Kidney (tissue), 14 donors: ENCODE results near the gene FAU. TPM values are rescaled to one million over a fixed set of nuclear protein-coding genes. Genes with fewer than 3 reads are reported as not detected.

Experiments used
- DNase-seq, 5 donors: peaks; one replicate each; pipeline ENCODE4 v3.0.0-alpha.2; 2013 to 2020
- FAIRE-seq: peaks from 2 replicates; lab custom pipeline; 2012; peaks lifted over from hg19 to GRCh38; lab: Jason Lieb, UNC
- H3K27ac ChIP-seq, 2 donors: one replicate each; pipeline ENCODE4 v1.7.0; 2013; ENCODE audit warnings: low read depth in 2 of 2, low read length in 2 of 2, inconsistent platforms in 1 of 2
- H3K27me3 ChIP-seq: one replicate; pipeline ENCODE4 v1.7.1; 2013; ENCODE audit warnings: low read length, inconsistent platforms; ENCODE audit not compliant: control insufficient read depth, insufficient read depth
- H3K36me3 ChIP-seq, 3 donors: one replicate each; pipeline versions ENCODE4 v1.7.0 to v1.7.1; 2013; ENCODE audit warnings: low read length in 3 of 3, control low read depth in 1 of 3, inconsistent platforms in 1 of 3; ENCODE audit not compliant: insufficient read depth in 3 of 3, control insufficient read depth in 2 of 3
- H3K4me1 ChIP-seq, 3 donors: one replicate each; pipeline versions ENCODE4 v1.7.0 to v1.7.1; 2013; ENCODE audit warnings: low read length in 3 of 3, inconsistent platforms in 1 of 3, low read depth in 1 of 3; ENCODE audit not compliant: control insufficient read depth in 2 of 3, insufficient read depth in 2 of 3
- H3K4me3 ChIP-seq, 3 donors: one replicate each; pipeline versions ENCODE4 v1.7.0 to v1.8.1; 2013; ENCODE audit warnings: low read length in 3 of 3, control low read depth in 1 of 3, inconsistent platforms in 1 of 3
- H3K9ac ChIP-seq, 3 donors: one replicate each; pipeline versions ENCODE4 v1.7.0 to v1.7.1; 2013; ENCODE audit warnings: low read length in 3 of 3, control low read depth in 1 of 3, inconsistent platforms in 1 of 3
- H3K9me3 ChIP-seq, 3 donors: one replicate each; pipeline versions ENCODE4 v1.7.0 to v1.7.1; 2013; ENCODE audit warnings: low read length in 3 of 3, control low read depth in 1 of 3, inconsistent platforms in 1 of 3; ENCODE audit not compliant: control insufficient read depth in 2 of 3, insufficient read depth in 1 of 3
- intact Hi-C: fragments of 100-400 bp; cut with DNase I; formaldehyde crosslinking; loops from one replicate; pipeline ENCODE4 v1.11.1; 2022
- polyA plus RNA-seq: library from polyadenylated mRNA; stranded (reverse); fragments of 350-450 nt; fragmentation: Illumina TruSeq; extraction: RNeasy Lipid Tissue Mini Kit (QIAGEN cat#74804); gene quantifications from one replicate; pipeline ENCODE4 v1.2.3, GENCODE V29; 2014; ENCODE audit warnings: low read depth, low replicate concordance; ENCODE audit not compliant: insufficient read depth
- total RNA-seq: library from RNA; stranded (reverse); fragmentation: NEBNext Ultra II Directional; extraction: Animal tissue kit (Norgen Biotek cat#: 25700); gene quantifications from one replicate; pipeline ENCODE4 v1.2.1, GENCODE V29; 2021
- TF ChIP-seq, protein P1 (sequence below): IDR thresholded peaks from 3 replicates; pipeline ENCODE4 v1.5.1; 2012; ENCODE audit warnings: mild to moderate bottlenecking, moderate library complexity, borderline replicate concordance; ENCODE audit not compliant: insufficient read depth; ENCODE audit errors: extremely low read depth
- donor health status: control.
- donor health status: control.
- donor health status: control.
- donor health status: control.
- donor health status: control.
- donor health status: DM: yes; HTN: yes; CAD: no.
- donor health status: Normal renal cell carcinoma (clear cell type).

Gene FAU
- total and polyA plus RNA-seq, 2 donors from 2014 or later, result 794 to 927 TPM

- H3K9me3 ChIP-seq, result no peaks in the 10 kb centered on the region
- H3K4me3 ChIP-seq, result no peak overlapping the region
- H3K27me3 ChIP-seq, result no peaks in the 10 kb centered on the region
- H3K9ac ChIP-seq, result no peak overlapping the region
- peaks cover 5 to 60% (median 23%) of the 10 kb centered on the region in 3 donors for H3K36me3 ChIP-seq
- TF ChIP-seq, protein P1, sequence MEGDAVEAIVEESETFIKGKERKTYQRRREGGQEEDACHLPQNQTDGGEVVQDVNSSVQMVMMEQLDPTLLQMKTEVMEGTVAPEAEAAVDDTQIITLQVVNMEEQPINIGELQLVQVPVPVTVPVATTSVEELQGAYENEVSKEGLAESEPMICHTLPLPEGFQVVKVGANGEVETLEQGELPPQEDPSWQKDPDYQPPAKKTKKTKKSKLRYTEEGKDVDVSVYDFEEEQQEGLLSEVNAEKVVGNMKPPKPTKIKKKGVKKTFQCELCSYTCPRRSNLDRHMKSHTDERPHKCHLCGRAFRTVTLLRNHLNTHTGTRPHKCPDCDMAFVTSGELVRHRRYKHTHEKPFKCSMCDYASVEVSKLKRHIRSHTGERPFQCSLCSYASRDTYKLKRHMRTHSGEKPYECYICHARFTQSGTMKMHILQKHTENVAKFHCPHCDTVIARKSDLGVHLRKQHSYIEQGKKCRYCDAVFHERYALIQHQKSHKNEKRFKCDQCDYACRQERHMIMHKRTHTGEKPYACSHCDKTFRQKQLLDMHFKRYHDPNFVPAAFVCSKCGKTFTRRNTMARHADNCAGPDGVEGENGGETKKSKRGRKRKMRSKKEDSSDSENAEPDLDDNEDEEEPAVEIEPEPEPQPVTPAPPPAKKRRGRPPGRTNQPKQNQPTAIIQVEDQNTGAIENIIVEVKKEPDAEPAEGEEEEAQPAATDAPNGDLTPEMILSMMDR, result no peak
- H3K27ac ChIP-seq, result no peak overlapping the region
- DNase-seq (peak in 1 of 5 donors; percentile 7), FAIRE-seq (no peak)
- H3K4me1 ChIP-seq, result peaks cover 3 to 22% (median 15%) of the 10 kb centered on the region in 3 donors
- intact Hi-C loops, result no loop called here
These were observed 8.9 kb upstream of the FAU start for GRCh38 chr11:65130631-65131416.

DNA sequence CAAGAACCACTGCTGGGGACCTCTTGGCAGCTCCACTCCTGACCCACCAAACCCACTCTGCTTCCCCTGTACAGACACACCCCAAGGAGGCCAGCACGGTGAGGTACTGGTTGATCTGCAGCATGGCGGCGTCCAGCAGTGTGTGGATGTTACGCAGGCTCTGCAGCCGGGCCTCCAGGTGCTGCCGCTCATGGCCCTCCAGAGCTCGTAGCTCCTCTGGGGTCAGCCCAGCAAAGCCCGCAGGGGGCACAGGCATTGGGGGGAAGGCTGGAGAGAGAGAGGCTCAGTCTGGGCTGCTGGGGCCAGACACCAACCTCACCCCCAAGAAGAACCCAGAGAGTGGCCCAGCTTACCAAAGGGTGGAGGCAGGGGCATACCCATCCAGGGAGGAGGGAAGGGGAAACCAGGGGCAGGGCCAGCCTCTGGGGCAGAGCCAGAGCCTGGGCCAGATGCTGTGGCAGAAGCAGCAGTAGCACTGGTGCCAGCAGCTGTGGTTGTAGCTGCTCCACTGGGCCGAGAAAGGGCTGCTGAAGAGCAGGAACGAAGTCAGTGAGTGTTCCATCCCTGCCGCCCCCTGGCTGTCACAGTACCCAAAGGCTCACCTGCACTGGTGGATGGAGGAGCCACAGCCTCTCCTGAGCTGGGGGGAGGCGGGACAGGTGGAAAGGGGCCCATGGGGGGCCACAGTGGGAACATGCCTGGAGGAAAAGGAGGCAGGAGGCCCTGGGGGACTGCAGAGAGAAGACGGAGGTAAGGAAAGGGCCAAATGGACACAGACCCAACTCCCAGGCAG is 7.9 kb upstream of the FAU start:
- Histone ChIP-seq H3K4me1 (peaks cover 3 to 17% (median 13%) of the 10 kb centered on the region in 3 donors), H3K9ac (no peak overlapping the region), H3K36me3 (peaks cover 5 to 68% (median 28%) of the 10 kb centered on the region in 3 donors), H3K27me3 (no peaks in the 10 kb centered on the region), H3K9me3 (no peaks in the 10 kb centered on the region), H3K27ac (no peak overlapping the region), H3K4me3 (no peak overlapping the region)
- intact Hi-C loops, result no loop called here
- TF ChIP-seq, protein P1, result no peak
- FAIRE-seq (no peak), DNase-seq (peak in 2 of 5 donors; percentile 6 to 25)

DNA sequence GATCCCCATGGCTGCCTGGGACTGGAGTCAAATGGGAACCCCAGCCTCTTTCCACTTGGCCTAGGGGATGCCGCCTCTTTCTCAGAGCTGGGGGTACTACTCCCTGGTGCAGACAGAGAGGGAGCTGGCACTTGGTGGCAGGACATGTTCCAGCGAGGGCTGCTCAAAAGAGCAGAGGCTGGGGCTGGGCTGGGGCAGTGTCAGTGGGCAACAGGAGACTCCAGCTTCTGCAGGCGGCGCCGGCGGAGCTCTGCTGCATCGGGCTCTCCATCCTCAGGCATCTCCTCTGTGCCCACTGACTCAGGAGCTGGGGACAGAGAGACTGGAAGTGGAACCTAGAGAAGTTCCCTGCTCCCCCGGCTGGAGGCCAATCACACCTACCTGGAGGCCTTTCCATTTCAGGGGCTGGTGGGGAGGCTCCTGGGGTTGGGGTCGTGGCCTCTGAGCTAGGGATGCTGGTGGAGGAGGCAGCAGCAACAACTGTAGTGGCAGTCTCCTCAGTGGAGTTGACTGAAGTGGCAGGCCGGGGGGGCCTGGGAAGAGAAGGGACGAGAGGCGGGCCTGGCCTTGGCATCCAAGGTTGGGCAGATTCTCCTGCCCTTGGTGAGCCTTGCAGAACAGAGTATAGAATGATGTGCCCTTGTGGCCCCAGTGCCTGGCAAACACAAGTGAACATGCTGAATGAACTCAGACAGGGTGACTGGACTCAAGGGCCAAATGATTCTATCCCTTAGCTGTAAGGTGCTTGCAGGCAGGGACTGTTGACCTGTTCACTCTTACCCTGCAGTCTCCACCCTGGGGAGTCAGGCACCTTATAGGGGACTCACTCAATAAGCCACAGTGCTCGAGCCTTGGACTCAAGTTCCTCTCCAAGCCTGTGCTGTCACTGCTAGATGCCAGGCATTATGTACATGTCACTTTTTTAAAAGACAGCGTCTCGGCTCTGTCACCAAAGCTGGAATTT is 6.5 kb upstream of the FAU start:
- Histone ChIP-seq H3K9me3 (no peaks in the 10 kb centered on the region), H3K27me3 (no peaks in the 10 kb centered on the region), H3K27ac (no peak overlapping the region), H3K36me3 (peaks cover 5 to 76% (median 29%) of the 10 kb centered on the region in 3 donors), H3K9ac (no peak overlapping the region), H3K4me3 (no peak overlapping the region), H3K4me1 (peaks cover 3 to 13% (median 10%) of the 10 kb centered on the region in 3 donors)
- peak in 2 of 5 donors; percentile 6 to 30 for DNase-seq
- no peak for FAIRE-seq
- TF ChIP-seq, protein P1, result no peak
- intact Hi-C loops, result no loop called here
